SHP77 treated with DMSO at 0.1 percent for 48 hours (cell line): ENCODE measurements around the gene JPH4.

Experiments used
- DNase-seq: peaks from one replicate; lab custom pipeline; 2025; lab: John Stamatoyannopoulos, UW

JPH4 gene

GRCh38 chr14:23579739-23580138 is 1.1 kb upstream of the JPH4 start:
- no peak for DNase-seq

- DNase-seq = no peak
Measured at GRCh38 chr14:23579311-23579630, 681 bp upstream of the JPH4 start.

GRCh38 chr14:23577710-23578392 is 739 bp downstream of the JPH4 start:
- DNase-seq = no peak

- DNase-seq = no peak
Measured at GRCh38 chr14:23577004-23577681, 1.4 kb downstream of the JPH4 start.

DNA sequence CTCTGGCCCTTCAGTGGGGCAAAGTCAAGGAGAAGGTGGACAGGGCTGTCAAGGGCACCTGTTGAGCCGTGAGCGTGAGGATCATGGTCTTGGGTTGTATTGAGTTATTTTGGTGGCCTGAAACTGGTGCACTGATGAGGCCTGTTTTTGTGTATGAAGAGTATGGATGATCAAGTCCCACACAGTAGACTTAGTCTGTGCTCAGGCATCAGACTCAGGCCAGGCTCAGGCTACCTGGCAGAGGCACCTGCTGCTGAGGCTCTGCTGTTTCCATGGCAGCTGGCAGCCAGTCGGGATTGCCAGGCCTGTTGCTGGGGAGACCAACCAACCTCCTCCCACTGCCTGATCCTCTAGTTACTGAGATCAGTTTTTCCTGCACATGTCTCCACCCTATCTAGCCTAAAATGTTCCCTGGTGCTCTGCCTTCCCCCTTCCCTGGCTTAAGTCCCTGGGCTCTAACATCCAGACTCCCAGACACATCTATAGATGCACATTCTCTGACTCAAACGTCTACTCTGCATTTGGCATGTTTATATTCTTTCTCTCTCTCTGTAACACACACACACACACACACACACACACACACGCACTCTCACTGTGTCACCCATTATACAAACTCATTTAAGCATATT is 5.1 kb downstream of the JPH4 start:
- DNase-seq = no peak

DNA sequence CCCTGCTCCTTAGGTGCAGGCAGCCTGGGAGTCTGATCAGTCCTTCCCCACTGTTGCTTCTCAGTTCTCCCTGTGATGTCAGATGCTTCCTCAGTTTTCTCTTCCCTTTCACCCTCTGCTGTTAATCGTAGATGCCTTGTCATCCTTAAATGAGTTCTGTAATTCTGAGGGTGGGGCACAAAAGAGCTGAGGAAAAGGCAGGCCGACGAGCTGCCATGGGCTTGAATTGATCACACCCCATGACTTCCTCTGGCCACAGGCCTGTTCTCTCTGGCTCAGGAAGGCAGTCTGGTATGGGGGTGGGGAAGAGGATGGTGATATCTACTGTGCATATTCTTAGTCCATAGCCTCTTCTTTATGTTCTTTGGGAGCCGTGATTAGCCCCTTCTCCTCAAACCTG is 5.8 kb downstream of the JPH4 start:
- DNase-seq = no peak

DNA sequence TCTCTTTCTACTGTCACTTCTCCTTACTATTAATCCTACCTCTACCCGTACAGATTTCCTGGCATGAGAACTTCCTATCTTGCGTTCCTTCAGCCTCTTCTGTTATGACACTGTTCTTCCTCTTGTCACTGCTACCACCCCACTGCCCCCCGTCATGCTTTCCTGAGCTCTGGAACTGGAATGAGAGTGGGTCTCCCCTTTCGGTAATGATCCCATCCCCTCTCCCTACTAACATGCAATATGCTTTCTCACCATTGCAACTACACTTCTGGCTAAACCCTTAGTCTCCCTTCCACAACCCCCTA is 6.1 kb downstream of the JPH4 start:
- no peak for DNase-seq

- DNase-seq = no peak
Measured at GRCh38 chr14:23571701-23572523, 6.7 kb downstream of the JPH4 start.

DNA sequence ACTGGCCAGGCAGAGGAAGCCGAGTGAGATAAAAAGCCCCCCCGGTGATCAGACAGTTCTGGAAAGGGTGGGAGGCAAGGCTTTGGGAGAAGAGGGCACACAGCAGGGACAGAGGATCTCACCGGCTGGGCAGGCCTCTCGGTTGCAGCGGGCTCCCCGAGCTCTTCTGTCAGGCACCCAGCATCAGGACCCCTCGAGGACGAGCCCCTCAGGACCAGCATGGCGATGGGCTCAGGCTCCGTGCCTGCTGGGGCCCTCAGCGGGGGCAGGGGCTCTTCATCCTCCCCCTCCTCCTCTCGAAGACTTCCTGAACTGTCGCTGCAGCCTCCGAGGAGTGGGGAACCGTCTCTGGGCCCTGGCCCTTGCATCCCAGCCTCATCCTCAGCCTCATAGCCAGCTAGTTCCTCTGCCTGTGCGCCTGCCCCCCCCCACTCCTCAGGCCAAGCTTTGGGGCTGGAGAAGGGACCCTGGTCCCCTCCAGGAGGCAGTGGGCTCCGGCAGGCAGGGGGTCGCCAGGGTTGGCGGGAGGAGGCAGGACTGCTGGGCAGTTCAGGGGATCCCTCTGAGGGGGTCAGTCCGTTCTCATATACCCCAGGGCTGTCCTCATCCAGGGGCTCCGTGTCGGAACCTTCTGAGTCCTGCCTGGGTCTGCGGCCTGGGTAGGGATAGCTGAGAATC is 7.6 kb downstream of the JPH4 start:
- DNase-seq = no peak

DNA sequence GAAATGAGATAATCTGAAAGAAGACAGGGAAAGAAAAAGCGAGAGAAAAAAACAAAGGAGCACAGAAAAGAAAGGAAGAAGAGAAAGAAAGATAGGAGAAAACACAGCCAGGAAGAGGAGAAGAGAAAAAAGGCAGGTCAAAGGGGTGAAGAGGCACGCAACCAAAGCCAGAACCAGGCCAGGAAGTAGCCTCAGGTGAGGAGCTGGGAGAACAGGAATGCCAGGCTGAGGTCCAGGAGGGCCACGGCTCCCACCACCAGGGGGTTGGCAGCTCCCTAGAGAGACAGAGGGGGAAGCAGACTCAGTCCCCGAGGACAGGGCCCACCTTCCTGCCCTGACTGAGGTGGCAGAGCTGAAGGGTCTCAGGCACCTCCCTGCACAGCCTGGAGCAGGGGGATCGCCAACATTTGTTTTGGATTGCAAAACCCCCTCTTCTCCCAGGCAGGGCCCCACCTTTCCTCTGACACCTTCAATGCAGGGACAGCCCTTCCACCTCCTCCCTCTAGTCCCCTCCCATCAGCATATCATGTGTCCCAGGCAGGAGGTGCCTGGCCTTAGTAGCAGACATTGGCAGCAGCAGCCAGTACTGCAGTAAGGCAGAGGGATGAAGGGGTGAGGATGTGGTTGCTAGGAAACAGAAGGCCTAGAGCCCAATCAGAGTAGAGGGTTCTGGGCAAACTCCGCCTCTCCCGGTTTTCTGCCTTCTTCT is 9.0 kb downstream of the JPH4 start:
- DNase-seq = no peak

- DNase-seq = peak; percentile 53
Measured at GRCh38 chr14:23568600-23569331, 9.8 kb downstream of the JPH4 start.

DNA sequence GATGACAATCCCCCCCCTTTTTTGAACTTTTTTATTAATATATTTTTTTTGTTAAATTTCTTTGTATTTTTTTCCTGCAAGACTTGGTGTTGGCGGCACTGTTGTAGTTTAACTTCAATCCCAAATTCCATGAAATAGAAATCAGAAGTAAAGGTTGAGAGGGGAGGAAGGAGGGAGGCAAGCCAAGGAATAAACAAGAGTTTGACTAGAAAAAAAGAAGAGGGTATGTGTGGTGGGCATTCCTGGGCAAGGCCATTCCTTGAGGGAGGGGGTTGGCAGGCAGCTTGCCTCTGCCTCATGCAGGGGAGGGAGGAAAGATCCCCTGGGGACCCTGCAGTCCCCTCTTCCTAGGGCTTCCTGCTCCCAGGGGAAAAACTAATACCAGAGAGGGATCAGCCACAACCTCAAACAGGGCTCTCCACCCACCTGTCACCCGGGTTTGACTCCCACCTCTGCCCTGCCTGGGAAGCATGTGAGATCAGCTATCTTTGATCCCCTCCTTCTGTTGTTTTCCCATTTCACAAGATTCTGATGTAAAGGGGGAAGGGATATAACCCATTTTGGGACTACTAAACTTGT is 10.5 kb downstream of the JPH4 start:
- DNase-seq = no peak

DNA sequence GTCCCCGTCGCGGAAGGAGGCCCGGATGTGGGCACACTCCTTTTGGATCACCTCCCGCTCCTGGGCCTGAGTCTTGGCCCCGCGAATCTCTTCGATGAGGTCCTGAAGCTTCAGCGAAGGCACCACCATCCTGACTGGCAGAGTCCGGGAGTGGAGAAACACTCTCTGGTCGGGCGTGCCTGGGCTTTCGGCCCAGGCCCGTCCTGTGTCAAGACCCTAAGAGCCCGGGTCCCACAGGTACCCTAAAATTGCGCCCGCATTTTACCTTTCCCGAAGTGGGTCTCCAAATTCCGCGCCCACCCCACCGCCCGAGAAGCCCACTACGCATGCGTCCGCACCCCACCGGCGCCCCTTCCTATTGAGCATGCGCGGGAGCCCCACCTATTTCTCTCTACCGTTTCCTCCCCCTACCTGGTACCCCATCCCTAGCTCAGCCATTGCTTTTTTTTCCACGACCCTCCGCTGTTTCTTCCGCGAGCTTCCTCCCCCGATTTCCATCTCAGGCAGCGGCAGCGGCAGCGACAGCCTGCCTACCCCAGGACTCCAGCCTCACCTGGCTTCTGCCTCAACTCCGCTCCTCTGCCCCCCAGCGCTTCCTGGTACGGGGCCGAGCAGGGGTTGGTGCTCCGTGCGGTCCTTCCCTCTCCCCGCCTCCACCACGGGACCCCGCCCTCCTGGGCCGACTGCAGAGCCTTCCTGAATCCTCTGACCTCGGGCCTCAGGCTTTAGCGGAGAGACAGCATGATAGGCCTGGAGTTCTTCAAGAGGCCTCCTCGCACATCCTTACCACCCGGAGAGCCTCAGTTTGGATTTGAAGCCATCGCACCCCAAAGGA is 11.2 kb downstream of the JPH4 start, which contains the start of gene AP1G2:
TSS of gene AP1G2 (minus strand) at position 606 of the 835 bp plus-strand sequence. CDS start at position 129, 477 bp downstream.
- DNase-seq = peak; percentile 86

GRCh38 chr14:23566778-23567185 is 11.8 kb downstream of the JPH4 start:
- DNase-seq = no peak

DNA sequence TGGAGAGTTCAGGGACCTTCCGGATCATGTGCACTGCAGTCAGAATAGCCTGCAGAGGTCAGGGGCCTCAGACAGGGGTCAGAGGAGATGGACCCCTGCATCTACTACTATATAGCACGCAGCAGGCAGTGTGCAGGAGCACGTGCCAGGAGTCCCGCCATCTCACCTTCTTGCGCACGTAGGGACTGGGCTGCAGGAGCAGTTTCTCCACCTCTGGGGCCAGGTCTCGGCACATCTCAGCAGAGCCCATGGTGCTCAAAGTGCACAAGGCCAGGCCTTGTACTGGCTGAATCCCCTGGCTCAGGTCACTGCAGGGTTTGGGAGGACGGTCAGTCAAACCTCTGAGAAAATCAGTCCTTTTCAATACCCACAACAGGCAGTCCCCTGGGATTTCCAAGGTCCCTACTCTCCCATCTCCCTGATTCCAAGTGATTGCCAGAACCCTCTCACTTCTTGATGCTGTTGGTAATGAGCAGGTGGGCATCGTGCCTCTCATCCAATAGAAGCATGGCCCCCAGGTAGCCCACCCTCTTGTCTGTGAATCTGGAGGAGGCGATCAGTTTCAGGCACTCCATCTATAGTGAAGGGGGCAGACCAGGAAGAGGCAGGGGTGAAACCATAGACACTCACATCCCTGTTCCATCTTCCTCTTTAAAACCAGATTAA is 12.3 kb downstream of the JPH4 start:
- no peak for DNase-seq

- no peak for DNase-seq
Measured at GRCh38 chr14:23565626-23566025, 13.0 kb downstream of the JPH4 start.

GRCh38 chr14:23564876-23565275 is 13.7 kb downstream of the JPH4 start:
- DNase-seq = no peak

DNA sequence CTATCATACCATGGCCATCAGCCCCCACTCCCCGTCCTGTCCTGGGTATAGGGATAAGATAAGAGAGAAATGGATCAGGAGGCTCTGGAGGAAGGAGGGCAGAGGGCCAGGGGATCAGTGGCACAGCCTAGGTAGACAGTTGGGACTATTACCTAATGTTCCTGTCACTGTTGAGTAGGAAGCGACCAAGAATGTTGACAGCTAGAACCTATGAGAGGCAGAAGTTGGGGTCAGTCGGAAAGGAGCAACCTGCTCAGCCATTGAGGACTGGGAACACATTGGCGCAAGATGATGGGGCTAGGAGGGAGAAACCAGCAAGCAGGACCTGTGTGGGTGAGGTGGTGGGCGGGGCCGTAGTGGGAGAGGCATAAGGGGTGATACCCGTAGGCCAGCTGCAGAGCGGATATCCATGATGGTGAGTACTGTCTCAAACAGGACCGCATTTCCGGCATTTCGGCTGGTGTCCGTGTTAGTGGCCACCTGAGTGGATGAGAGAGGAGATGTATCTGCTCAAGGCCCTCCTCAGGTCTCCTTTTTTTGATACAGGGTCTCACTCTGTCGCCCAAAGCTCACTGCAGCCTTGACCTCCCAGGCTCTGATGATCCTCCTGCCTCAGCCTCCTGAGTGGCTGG is 14.3 kb downstream of the JPH4 start:
- DNase-seq = no peak
